ENCODE measurements around the gene CHADL.

The CHADL gene

GRCh38 chr22:41254230-41254629 is 13.5 kb upstream of the CHADL start:
- no peaks in the 10 kb centered on the region for H3K9me3 ChIP-seq (ENCODE audit: control insufficient read depth, low read depth, low read length)
- no peak overlapping the region for H3K4me3 ChIP-seq (ENCODE audit: low read length)
- H3K27ac ChIP-seq (ENCODE audit: low read length) = no peak overlapping the region
- H3K36me3 ChIP-seq (ENCODE audit: control insufficient read depth, low read depth, low read length) = peaks cover 90% of the 10 kb centered on the region
- H3K9ac ChIP-seq (ENCODE audit: low read length) = no peak overlapping the region
- peaks cover 8% of the 10 kb centered on the region for H3K4me1 ChIP-seq (ENCODE audit: control insufficient read depth, low read depth, low read length)
- no peaks in the 10 kb centered on the region for H3K27me3 ChIP-seq (ENCODE audit: control insufficient read depth, insufficient read depth, low read length)

- Histone ChIP-seq H3K4me1 (ENCODE audit: control insufficient read depth, low read depth, low read length) (peaks cover 5% of the 10 kb centered on the region), H3K27ac (ENCODE audit: low read length) (no peak overlapping the region), H3K4me3 (ENCODE audit: low read length) (no peak overlapping the region), H3K9me3 (ENCODE audit: control insufficient read depth, low read depth, low read length) (no peaks in the 10 kb centered on the region), H3K27me3 (ENCODE audit: control insufficient read depth, insufficient read depth, low read length) (no peaks in the 10 kb centered on the region), H3K9ac (ENCODE audit: low read length) (no peak overlapping the region), H3K36me3 (ENCODE audit: control insufficient read depth, low read depth, low read length) (peaks cover 91% of the 10 kb centered on the region)
Observed at GRCh38 chr22:41252365-41252764, 11.6 kb upstream of the CHADL start.

- Histone ChIP-seq H3K9me3 (ENCODE audit: control insufficient read depth, low read depth, low read length) (no peaks in the 10 kb centered on the region), H3K27ac (ENCODE audit: low read length) (no peak overlapping the region), H3K4me1 (ENCODE audit: control insufficient read depth, low read depth, low read length) (no peaks in the 10 kb centered on the region), H3K9ac (ENCODE audit: low read length) (no peak overlapping the region), H3K27me3 (ENCODE audit: control insufficient read depth, insufficient read depth, low read length) (no peaks in the 10 kb centered on the region), H3K4me3 (ENCODE audit: low read length) (no peak overlapping the region), H3K36me3 (ENCODE audit: control insufficient read depth, low read depth, low read length) (peaks cover 83% of the 10 kb centered on the region)
Observed at GRCh38 chr22:41250127-41250526, 9.4 kb upstream of the CHADL start.

- no peaks in the 10 kb centered on the region for H3K9me3 ChIP-seq (ENCODE audit: control insufficient read depth, low read depth, low read length)
- no peak overlapping the region for H3K9ac ChIP-seq (ENCODE audit: low read length)
- no peaks in the 10 kb centered on the region for H3K4me1 ChIP-seq (ENCODE audit: control insufficient read depth, low read depth, low read length)
- H3K27me3 ChIP-seq (ENCODE audit: control insufficient read depth, insufficient read depth, low read length) = no peaks in the 10 kb centered on the region
- H3K4me3 ChIP-seq (ENCODE audit: low read length) = no peak overlapping the region
- H3K27ac ChIP-seq (ENCODE audit: low read length) = no peak overlapping the region
- peaks cover 80% of the 10 kb centered on the region for H3K36me3 ChIP-seq (ENCODE audit: control insufficient read depth, low read depth, low read length)
Observed at GRCh38 chr22:41249442-41249841, 8.7 kb upstream of the CHADL start.

GRCh38 chr22:41248758-41249157 is 8.0 kb upstream of the CHADL start:
- no peaks in the 10 kb centered on the region for H3K4me1 ChIP-seq (ENCODE audit: control insufficient read depth, low read depth, low read length)
- no peak overlapping the region for H3K27ac ChIP-seq (ENCODE audit: low read length)
- no peaks in the 10 kb centered on the region for H3K27me3 ChIP-seq (ENCODE audit: control insufficient read depth, insufficient read depth, low read length)
- no peaks in the 10 kb centered on the region for H3K9me3 ChIP-seq (ENCODE audit: control insufficient read depth, low read depth, low read length)
- H3K9ac ChIP-seq (ENCODE audit: low read length) = no peak overlapping the region
- peaks cover 74% of the 10 kb centered on the region for H3K36me3 ChIP-seq (ENCODE audit: control insufficient read depth, low read depth, low read length)
- no peak overlapping the region for H3K4me3 ChIP-seq (ENCODE audit: low read length)

- no peak overlapping the region for H3K27ac ChIP-seq (ENCODE audit: low read length)
Observed at GRCh38 chr22:41248314-41248713, 7.6 kb upstream of the CHADL start.

GRCh38 chr22:41247703-41248102 is 7.0 kb upstream of the CHADL start:
- no peak overlapping the region for H3K9ac ChIP-seq (ENCODE audit: low read length)
- H3K27me3 ChIP-seq (ENCODE audit: control insufficient read depth, insufficient read depth, low read length) = no peaks in the 10 kb centered on the region
- H3K36me3 ChIP-seq (ENCODE audit: control insufficient read depth, low read depth, low read length) = peaks cover 63% of the 10 kb centered on the region
- H3K27ac ChIP-seq (ENCODE audit: low read length) = no peak overlapping the region
- H3K9me3 ChIP-seq (ENCODE audit: control insufficient read depth, low read depth, low read length) = no peaks in the 10 kb centered on the region
- H3K4me3 ChIP-seq (ENCODE audit: low read length) = no peak overlapping the region
- H3K4me1 ChIP-seq (ENCODE audit: control insufficient read depth, low read depth, low read length) = no peaks in the 10 kb centered on the region

More at GRCh38 chr22:41248314-41248713, 7.6 kb upstream of the CHADL start:
- Histone ChIP-seq H3K4me3 (ENCODE audit: low read length) (no peak overlapping the region), H3K9ac (ENCODE audit: low read length) (no peak overlapping the region), H3K36me3 (ENCODE audit: control insufficient read depth, low read depth, low read length) (peaks cover 69% of the 10 kb centered on the region), H3K9me3 (ENCODE audit: control insufficient read depth, low read depth, low read length) (no peaks in the 10 kb centered on the region), H3K27me3 (ENCODE audit: control insufficient read depth, insufficient read depth, low read length) (no peaks in the 10 kb centered on the region), H3K4me1 (ENCODE audit: control insufficient read depth, low read depth, low read length) (no peaks in the 10 kb centered on the region)

GRCh38 chr22:41245917-41246499 is 5.3 kb upstream of the CHADL start:
- Histone ChIP-seq H3K36me3 (ENCODE audit: control insufficient read depth, low read depth, low read length) (peaks cover 48% of the 10 kb centered on the region), H3K9me3 (ENCODE audit: control insufficient read depth, low read depth, low read length) (no peaks in the 10 kb centered on the region), H3K27ac (ENCODE audit: low read length) (no peak overlapping the region), H3K9ac (ENCODE audit: low read length) (no peak overlapping the region), H3K4me3 (ENCODE audit: low read length) (no peak overlapping the region), H3K27me3 (ENCODE audit: control insufficient read depth, insufficient read depth, low read length) (no peaks in the 10 kb centered on the region), H3K4me1 (ENCODE audit: control insufficient read depth, low read depth, low read length) (no peaks in the 10 kb centered on the region)

- H3K36me3 ChIP-seq (ENCODE audit: control insufficient read depth, low read depth, low read length) = peaks cover 22% of the 10 kb centered on the region
Observed at GRCh38 chr22:41243361-41243760, 2.6 kb upstream of the CHADL start.

GRCh38 chr22:41242396-41243117 is 1.8 kb upstream of the CHADL start:
- H3K27me3 ChIP-seq (ENCODE audit: control insufficient read depth, insufficient read depth, low read length) = no peaks in the 10 kb centered on the region
- no peak overlapping the region for H3K4me3 ChIP-seq (ENCODE audit: low read length)
- no peaks in the 10 kb centered on the region for H3K9me3 ChIP-seq (ENCODE audit: control insufficient read depth, low read depth, low read length)
- no peaks in the 10 kb centered on the region for H3K4me1 ChIP-seq (ENCODE audit: control insufficient read depth, low read depth, low read length)
- H3K36me3 ChIP-seq (ENCODE audit: control insufficient read depth, low read depth, low read length) = peaks cover 15% of the 10 kb centered on the region
- no peak overlapping the region for H3K9ac ChIP-seq (ENCODE audit: low read length)
- H3K27ac ChIP-seq (ENCODE audit: low read length) = no peak overlapping the region

More at GRCh38 chr22:41243361-41243760, 2.6 kb upstream of the CHADL start:
- Histone ChIP-seq H3K27me3 (ENCODE audit: control insufficient read depth, insufficient read depth, low read length) (no peaks in the 10 kb centered on the region), H3K27ac (ENCODE audit: low read length) (no peak overlapping the region), H3K9me3 (ENCODE audit: control insufficient read depth, low read depth, low read length) (no peaks in the 10 kb centered on the region), H3K4me3 (ENCODE audit: low read length) (no peak overlapping the region), H3K4me1 (ENCODE audit: control insufficient read depth, low read depth, low read length) (no peaks in the 10 kb centered on the region), H3K9ac (ENCODE audit: low read length) (no peak overlapping the region)

- H3K36me3 ChIP-seq (ENCODE audit: control insufficient read depth, low read depth, low read length) = peaks cover 5% of the 10 kb centered on the region
- H3K9me3 ChIP-seq (ENCODE audit: control insufficient read depth, low read depth, low read length) = no peaks in the 10 kb centered on the region
- no peak overlapping the region for H3K4me3 ChIP-seq (ENCODE audit: low read length)
- H3K4me1 ChIP-seq (ENCODE audit: control insufficient read depth, low read depth, low read length) = no peaks in the 10 kb centered on the region
- H3K27me3 ChIP-seq (ENCODE audit: control insufficient read depth, insufficient read depth, low read length) = no peaks in the 10 kb centered on the region
- no peak overlapping the region for H3K27ac ChIP-seq (ENCODE audit: low read length)
- no peak overlapping the region for H3K9ac ChIP-seq (ENCODE audit: low read length)
Observed at GRCh38 chr22:41241133-41241676, 474 bp upstream of the CHADL start.

Measured in iPS-18a (cell line).